Peyer's patch (tissue), 4 donors: ENCODE results near the gene XYLT1. TPM values are rescaled to one million over a fixed set of nuclear protein-coding genes. Genes with fewer than 3 reads are reported as not detected.

Experiments used
- DNase-seq, 3 donors: peaks; one replicate each; pipeline ENCODE4 v3.0.0-alpha.2; 2017 to 2019
- H3K27ac ChIP-seq, 4 donors: fragments of 200-600 bp; sonication (generic); one replicate each; pipeline ENCODE4 v1.5.1; 2016 to 2019
- H3K27me3 ChIP-seq, 2 donors: fragments of 200-600 bp; sonication (generic); one replicate each; pipeline ENCODE4 v1.5.1; 2019
- H3K36me3 ChIP-seq, 3 donors: fragments of 200-600 bp; sonication (generic); one replicate each; pipeline ENCODE4 v1.5.1; 2016 to 2019
- H3K4me1 ChIP-seq, 4 donors: fragments of 200-600 bp; sonication (generic); one replicate each; pipeline ENCODE4 v1.5.1; 2016 to 2019
- H3K4me3 ChIP-seq, 4 donors: fragments of 200-600 bp; sonication (generic); 1 replicate in 3 of 4; 2 replicates in 1 of 4; pipeline ENCODE4 v1.5.1; 2016 to 2019; ENCODE audit warnings: mild to moderate bottlenecking in 1 of 4
- H3K9me3 ChIP-seq, 4 donors: fragments of 200-600 bp; sonication (generic); one replicate each; pipeline ENCODE4 v1.5.1; 2016 to 2019; ENCODE audit warnings: mild to moderate bottlenecking in 1 of 4
- POLR2A ChIP-seq, 2 donors: fragments of 450-650 bp; IDR thresholded peaks; one replicate each; pipeline ENCODE4 v1.5.1; 2017; ENCODE audit warnings: antibody characterized with exemption in 2 of 2, mild to moderate bottlenecking in 2 of 2, moderate library complexity in 2 of 2
- total RNA-seq, 4 donors: library from RNA; depleted of rRNA; stranded (reverse); fragments of >200 nt; gene quantifications; one replicate each; pipeline ENCODE4 v1.1.0, GENCODE V29; 2016
- TF ChIP-seq, protein P1 (sequence below), 6 experiments: fragments of 450-650 bp in 4 of 6; fragments of 200-600 bp in 2 of 6; sonication (generic) in 1 of 6; IDR thresholded peaks; one replicate each; pipeline ENCODE4 v1.5.1; 2017 to 2019; ENCODE audit warnings: antibody characterized with exemption in 6 of 6, mild to moderate bottlenecking in 3 of 6, moderate library complexity in 1 of 6

Gene XYLT1
- total RNA-seq, 4 donors from 2014 or later = 18.7 to 42.1 (median 37.7) TPM

- Histone ChIP-seq H3K4me1 (peaks cover 0 to 48% (median 2%) of the 10 kb centered on the region in 4 donors), H3K27me3 (no peaks in the 10 kb centered on the region), H3K4me3 (no peak overlapping the region), H3K36me3 (no peaks in the 10 kb centered on the region), H3K27ac (peak overlapping the region in 2 of 4 donors; percentile 43 to 44), H3K9me3 (no peaks in the 10 kb centered on the region)
- peak in 1 of 2 donors; percentile 13 for TF ChIP-seq POLR2A (IDR thresholded peaks at IDR 0.05)
- TF ChIP-seq, protein P1, sequence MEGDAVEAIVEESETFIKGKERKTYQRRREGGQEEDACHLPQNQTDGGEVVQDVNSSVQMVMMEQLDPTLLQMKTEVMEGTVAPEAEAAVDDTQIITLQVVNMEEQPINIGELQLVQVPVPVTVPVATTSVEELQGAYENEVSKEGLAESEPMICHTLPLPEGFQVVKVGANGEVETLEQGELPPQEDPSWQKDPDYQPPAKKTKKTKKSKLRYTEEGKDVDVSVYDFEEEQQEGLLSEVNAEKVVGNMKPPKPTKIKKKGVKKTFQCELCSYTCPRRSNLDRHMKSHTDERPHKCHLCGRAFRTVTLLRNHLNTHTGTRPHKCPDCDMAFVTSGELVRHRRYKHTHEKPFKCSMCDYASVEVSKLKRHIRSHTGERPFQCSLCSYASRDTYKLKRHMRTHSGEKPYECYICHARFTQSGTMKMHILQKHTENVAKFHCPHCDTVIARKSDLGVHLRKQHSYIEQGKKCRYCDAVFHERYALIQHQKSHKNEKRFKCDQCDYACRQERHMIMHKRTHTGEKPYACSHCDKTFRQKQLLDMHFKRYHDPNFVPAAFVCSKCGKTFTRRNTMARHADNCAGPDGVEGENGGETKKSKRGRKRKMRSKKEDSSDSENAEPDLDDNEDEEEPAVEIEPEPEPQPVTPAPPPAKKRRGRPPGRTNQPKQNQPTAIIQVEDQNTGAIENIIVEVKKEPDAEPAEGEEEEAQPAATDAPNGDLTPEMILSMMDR (IDR thresholded peaks at IDR 0.05) = no peak
- DNase-seq = no peak
Observed at GRCh38 chr16:17270683-17271109, 200.1 kb downstream of the XYLT1 start.

DNA sequence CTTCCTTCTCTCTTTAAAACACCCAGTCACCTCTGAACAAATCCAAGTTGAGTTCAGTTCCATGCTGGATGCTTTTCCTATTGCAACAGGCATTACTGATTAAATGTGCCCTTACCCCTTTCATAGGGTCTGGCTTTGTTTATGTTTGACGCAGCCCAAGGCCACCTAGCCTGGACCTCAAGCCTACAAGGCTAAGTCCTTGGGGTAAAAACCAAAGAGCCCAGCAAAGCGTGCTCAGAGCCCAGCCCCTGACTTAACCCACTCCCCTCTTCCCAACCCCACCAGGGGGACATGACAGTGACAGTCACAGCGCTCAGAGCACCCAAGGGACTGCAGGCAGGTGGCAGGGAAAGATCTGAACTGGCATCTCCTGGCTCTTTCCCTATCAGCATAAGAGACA, 200.6 kb downstream of the XYLT1 start:
- DNase-seq = no peak
- peak overlapping the region in 2 of 4 donors; percentile 43 to 44 for H3K27ac ChIP-seq
- no peaks in the 10 kb centered on the region for H3K9me3 ChIP-seq
- H3K4me1 ChIP-seq = peaks cover 0 to 46% (median 2%) of the 10 kb centered on the region in 4 donors
- H3K4me3 ChIP-seq = no peak overlapping the region
- H3K36me3 ChIP-seq = no peaks in the 10 kb centered on the region
- TF ChIP-seq, protein P1 (IDR thresholded peaks at IDR 0.05) = peak in 1 of 6 experiments; percentile 6
- TF ChIP-seq POLR2A (IDR thresholded peaks at IDR 0.05) = no peak
- no peaks in the 10 kb centered on the region for H3K27me3 ChIP-seq

GRCh38 chr16:17269439-17269838, 201.3 kb downstream of the XYLT1 start:
- no peak overlapping the region for H3K27ac ChIP-seq
- peaks cover 0 to 39% (median 2%) of the 10 kb centered on the region in 4 donors for H3K4me1 ChIP-seq
- H3K9me3 ChIP-seq = no peaks in the 10 kb centered on the region
- DNase-seq = no peak
- no peaks in the 10 kb centered on the region for H3K27me3 ChIP-seq
- no peak for TF ChIP-seq POLR2A (IDR thresholded peaks at IDR 0.05)
- TF ChIP-seq, protein P1 (IDR thresholded peaks at IDR 0.05) = no peak
- H3K36me3 ChIP-seq = no peaks in the 10 kb centered on the region
- H3K4me3 ChIP-seq = no peak overlapping the region

DNA sequence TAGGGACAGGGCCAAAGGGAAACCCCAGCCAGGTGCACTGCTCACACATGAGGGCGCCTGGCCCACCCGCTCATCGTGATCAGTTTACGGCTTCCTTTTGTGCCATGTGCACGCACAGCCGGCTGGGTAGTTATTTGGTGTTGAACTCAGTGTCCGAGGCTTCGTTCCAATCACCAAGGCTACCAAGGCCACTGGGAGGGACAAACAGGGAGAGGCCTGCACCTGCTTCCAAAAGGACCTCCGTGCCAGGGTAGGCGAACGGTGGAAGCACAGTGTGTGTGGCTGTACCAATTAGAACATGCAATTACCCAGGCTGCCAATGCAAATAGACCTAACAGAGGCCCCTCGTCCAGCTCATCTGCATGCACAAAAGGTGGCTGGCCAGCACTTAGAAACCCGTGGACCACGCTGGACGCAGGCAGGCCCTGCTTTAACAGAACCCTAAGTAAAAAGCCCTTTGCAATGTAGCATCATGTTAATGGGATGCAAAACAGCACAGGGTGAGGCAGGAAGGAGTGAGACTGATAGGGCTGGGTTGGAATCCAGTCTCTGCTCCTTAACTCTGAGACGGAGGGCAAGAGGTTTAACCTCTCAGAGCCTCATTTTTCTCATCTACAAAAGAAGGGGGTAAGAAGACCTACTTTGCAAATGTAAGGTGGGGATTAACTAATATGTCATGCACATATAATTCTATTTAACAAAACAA, 204.0 kb downstream of the XYLT1 start:
- Histone ChIP-seq H3K9me3 (no peaks in the 10 kb centered on the region), H3K36me3 (no peaks in the 10 kb centered on the region), H3K27ac (peak overlapping the region in 2 of 4 donors; percentile 50 to 78), H3K27me3 (no peaks in the 10 kb centered on the region), H3K4me1 (peaks cover 0 to 25% (median 2%) of the 10 kb centered on the region in 4 donors), H3K4me3 (no peak overlapping the region)
- peak in 2 of 3 donors; percentile 81 to 83 for DNase-seq
- TF ChIP-seq, protein P1 (IDR thresholded peaks at IDR 0.05) = no peak
- TF ChIP-seq POLR2A (IDR thresholded peaks at IDR 0.05) = peak; percentile 6 to 11

- Histone ChIP-seq H3K9me3 (no peaks in the 10 kb centered on the region), H3K4me3 (no peak overlapping the region), H3K36me3 (no peaks in the 10 kb centered on the region), H3K4me1 (peaks cover 0 to 17% (median 2%) of the 10 kb centered on the region in 4 donors), H3K27me3 (no peaks in the 10 kb centered on the region), H3K27ac (no peak overlapping the region)
- TF ChIP-seq POLR2A (IDR thresholded peaks at IDR 0.05) = no peak
- TF ChIP-seq, protein P1 (IDR thresholded peaks at IDR 0.05) = no peak
- no peak for DNase-seq
Observed at GRCh38 chr16:17265154-17265553, 205.6 kb downstream of the XYLT1 start.
